OCI-LY1 (cell line): ENCODE results near the gene OR9A4.

Experiments
- EZH2 ChIP-seq: fragments of 200-600 bp; sonication (generic), shearing (Covaris generic); IDR thresholded peaks from 2 replicates; pipeline ENCODE4 v1.8.0; 2017; ENCODE audit warnings: borderline replicate concordance, mixed run types, mild to moderate bottlenecking, antibody characterized with exemption, low read length, moderate library complexity, mixed read lengths
- TF ChIP-seq, protein P1 (sequence below): fragments of 200-600 bp; sonication (generic), shearing (Covaris generic); IDR thresholded peaks from 2 replicates; pipeline ENCODE4 v1.5.1; 2017; ENCODE audit warnings: mild to moderate bottlenecking, antibody characterized with exemption, low read length, moderate library complexity, mixed read lengths

DNA sequence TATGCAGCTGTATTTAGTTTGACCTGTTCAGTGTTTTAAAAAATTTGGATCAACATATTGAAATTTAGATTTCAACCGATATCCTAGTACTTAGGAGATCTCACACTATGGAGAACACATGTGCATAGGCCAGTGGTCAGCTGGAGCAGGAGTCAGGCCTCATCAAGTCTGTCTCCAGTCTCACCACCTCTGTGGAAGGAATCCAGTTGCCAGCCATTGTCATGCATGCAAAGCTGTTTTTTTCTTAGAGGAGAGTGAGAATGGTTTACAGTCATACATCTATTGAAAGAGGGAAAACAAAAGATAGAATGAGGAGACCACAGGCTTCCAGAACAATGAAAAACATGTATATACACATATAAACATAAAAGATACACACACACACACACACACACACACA lies 38.1 kb downstream of the OR9A4 start:
- TF ChIP-seq, protein P1, sequence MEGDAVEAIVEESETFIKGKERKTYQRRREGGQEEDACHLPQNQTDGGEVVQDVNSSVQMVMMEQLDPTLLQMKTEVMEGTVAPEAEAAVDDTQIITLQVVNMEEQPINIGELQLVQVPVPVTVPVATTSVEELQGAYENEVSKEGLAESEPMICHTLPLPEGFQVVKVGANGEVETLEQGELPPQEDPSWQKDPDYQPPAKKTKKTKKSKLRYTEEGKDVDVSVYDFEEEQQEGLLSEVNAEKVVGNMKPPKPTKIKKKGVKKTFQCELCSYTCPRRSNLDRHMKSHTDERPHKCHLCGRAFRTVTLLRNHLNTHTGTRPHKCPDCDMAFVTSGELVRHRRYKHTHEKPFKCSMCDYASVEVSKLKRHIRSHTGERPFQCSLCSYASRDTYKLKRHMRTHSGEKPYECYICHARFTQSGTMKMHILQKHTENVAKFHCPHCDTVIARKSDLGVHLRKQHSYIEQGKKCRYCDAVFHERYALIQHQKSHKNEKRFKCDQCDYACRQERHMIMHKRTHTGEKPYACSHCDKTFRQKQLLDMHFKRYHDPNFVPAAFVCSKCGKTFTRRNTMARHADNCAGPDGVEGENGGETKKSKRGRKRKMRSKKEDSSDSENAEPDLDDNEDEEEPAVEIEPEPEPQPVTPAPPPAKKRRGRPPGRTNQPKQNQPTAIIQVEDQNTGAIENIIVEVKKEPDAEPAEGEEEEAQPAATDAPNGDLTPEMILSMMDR, result no peak
- no peak for TF ChIP-seq EZH2
